ENCODE measurements around the gene GPT2.

Gene GPT2

GRCh38 chr16:46898006-46898405, 13.8 kb downstream of the GPT2 start:
- DNase-seq (ENCODE audit: low spot score): no peak

GRCh38 chr16:46899443-46900143, 15.4 kb downstream of the GPT2 start:
- no peak for DNase-seq (ENCODE audit: low spot score)

- no peak for DNase-seq (ENCODE audit: low spot score)
These were observed 16.5 kb downstream of the GPT2 start for GRCh38 chr16:46900455-46901235.

GRCh38 chr16:46901709-46902108, 17.5 kb downstream of the GPT2 start:
- no peak for DNase-seq (ENCODE audit: low spot score)

- DNase-seq (ENCODE audit: low spot score): no peak
These were observed 19.2 kb downstream of the GPT2 start for GRCh38 chr16:46903255-46903905.

GRCh38 chr16:46904471-46904870, 20.3 kb downstream of the GPT2 start:
- DNase-seq (ENCODE audit: low spot score): no peak

- no peak for DNase-seq (ENCODE audit: low spot score)
These were observed 22.3 kb downstream of the GPT2 start for GRCh38 chr16:46906360-46907060.

- DNase-seq (ENCODE audit: low spot score): no peak
These were observed 23.1 kb downstream of the GPT2 start for GRCh38 chr16:46907061-46907774.

- peak; percentile 70 for DNase-seq (ENCODE audit: low spot score)
These were observed 24.6 kb downstream of the GPT2 start for GRCh38 chr16:46908540-46909372.

GRCh38 chr16:46911038-46911437, 26.9 kb downstream of the GPT2 start:
- DNase-seq (ENCODE audit: low spot score): no peak

GRCh38 chr16:46911650-46912049, 27.5 kb downstream of the GPT2 start:
- no peak for DNase-seq (ENCODE audit: low spot score)

- no peak for DNase-seq (ENCODE audit: low spot score)
These were observed 30.5 kb downstream of the GPT2 start for GRCh38 chr16:46914556-46915201.

- DNase-seq (ENCODE audit: low spot score): no peak
These were observed 31.4 kb downstream of the GPT2 start for GRCh38 chr16:46915483-46916025.

GRCh38 chr16:46916980-46917379, 32.8 kb downstream of the GPT2 start:
- peak; percentile 19 for DNase-seq (ENCODE audit: low spot score)

GRCh38 chr16:46918400-46918799, 34.2 kb downstream of the GPT2 start:
- no peak for DNase-seq (ENCODE audit: low spot score)

GRCh38 chr16:46918905-46919792, 35.0 kb downstream of the GPT2 start:
- no peak for DNase-seq (ENCODE audit: low spot score)

- DNase-seq (ENCODE audit: low spot score): no peak
These were observed 36.4 kb downstream of the GPT2 start for GRCh38 chr16:46920402-46921068.

GRCh38 chr16:46922239-46922638, 38.1 kb downstream of the GPT2 start:
- DNase-seq (ENCODE audit: low spot score): no peak
